ENCODE results near the gene CYTH3.

The CYTH3 gene

GRCh38 chr7:6165521-6166320, 106.7 kb downstream of the CYTH3 start:
- DNase-seq (ENCODE audit: low read depth, low spot score): no peak

- no peak for DNase-seq (ENCODE audit: low read depth, low spot score)
Observed at GRCh38 chr7:6165075-6165474, 107.3 kb downstream of the CYTH3 start.

GRCh38 chr7:6164491-6164890, 107.9 kb downstream of the CYTH3 start:
- DNase-seq (ENCODE audit: low read depth, low spot score): peak; percentile 31

DNA sequence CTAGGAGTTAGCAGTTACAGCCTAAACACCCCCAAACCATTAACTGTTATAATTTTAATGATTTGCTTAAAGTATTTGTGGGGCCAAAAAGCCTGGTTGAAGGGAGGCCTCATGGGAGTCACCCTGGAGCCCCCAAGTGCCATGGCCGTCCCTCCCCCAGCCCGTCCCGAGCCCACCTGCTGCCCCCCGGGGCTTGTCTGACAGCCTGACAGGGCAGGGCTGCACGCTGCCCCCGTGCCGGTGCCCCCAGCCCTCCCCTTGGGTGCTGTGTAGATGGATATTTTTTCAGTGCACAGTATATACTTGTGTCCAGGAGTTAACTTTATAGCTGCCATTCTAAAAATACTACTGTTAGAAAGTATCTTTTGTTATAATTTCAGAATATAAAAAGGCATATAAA, 108.4 kb downstream of the CYTH3 start:
- no peak for DNase-seq (ENCODE audit: low read depth, low spot score)

GRCh38 chr7:6163402-6163801, 109.0 kb downstream of the CYTH3 start:
- no peak for DNase-seq (ENCODE audit: low read depth, low spot score)

DNA sequence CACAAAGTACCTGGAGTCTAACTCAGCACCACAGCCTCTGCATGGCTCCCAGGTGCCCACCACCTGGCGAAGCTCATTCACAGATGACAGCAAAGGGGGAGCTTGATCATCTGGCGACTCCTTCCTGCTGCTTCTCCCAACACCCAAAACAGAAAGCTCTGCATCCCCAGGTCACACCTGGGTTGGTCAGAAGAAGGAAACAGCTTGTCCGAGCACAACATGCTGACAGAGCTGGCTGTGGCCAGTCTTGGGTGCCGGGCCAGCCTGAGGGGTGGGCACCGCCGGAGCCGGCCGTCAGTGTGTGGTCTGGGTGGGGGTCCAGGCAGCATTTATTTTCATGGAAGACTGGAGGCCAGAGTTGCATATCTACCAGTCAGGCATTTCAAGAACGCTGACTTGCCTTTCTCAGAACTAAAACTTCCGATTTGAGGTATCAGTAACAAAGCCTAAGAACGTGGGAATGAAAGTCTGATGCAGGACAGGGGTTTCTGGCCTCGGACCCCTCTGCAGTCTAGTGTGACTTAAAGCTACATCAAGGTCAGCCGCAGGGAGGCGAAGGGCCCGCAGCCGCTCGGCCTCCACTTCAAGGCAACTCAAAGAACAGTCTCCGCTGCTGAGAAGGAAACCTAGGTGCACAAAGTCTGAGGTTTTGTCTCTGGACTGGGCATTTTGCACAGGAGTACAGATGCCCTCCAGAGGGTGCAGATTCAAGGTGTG, 109.6 kb downstream of the CYTH3 start:
- no peak for DNase-seq (ENCODE audit: low read depth, low spot score)

GRCh38 chr7:6162331-6162620, 110.1 kb downstream of the CYTH3 start:
- DNase-seq (ENCODE audit: low read depth, low spot score): no peak

GRCh38 chr7:6161463-6162330, 110.7 kb downstream of the CYTH3 start:
- DNase-seq (ENCODE audit: low read depth, low spot score): no peak

DNA sequence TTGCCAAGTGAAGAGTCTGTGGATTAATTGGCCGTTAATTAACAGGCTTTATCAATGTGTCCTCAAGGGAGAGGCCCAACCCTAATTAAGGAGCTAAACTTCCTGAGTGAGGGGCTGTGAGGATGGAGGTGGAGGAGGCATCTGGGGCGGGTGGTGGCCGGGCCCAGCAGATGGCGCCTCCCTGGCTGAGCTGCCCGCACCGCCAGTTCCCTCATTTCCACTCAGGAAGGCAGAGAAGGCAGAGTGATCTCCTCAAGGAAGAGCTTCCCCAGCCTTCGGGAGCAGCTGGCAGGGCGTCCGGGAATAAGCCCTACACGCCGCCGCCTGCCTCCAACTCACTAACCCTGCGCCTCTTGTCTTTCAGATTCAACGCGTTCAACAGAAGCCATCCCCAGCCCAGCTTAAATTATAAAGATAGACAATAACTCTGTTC, 112.2 kb downstream of the CYTH3 start:
- peak; percentile 35 for DNase-seq (ENCODE audit: low read depth, low spot score)

DNA sequence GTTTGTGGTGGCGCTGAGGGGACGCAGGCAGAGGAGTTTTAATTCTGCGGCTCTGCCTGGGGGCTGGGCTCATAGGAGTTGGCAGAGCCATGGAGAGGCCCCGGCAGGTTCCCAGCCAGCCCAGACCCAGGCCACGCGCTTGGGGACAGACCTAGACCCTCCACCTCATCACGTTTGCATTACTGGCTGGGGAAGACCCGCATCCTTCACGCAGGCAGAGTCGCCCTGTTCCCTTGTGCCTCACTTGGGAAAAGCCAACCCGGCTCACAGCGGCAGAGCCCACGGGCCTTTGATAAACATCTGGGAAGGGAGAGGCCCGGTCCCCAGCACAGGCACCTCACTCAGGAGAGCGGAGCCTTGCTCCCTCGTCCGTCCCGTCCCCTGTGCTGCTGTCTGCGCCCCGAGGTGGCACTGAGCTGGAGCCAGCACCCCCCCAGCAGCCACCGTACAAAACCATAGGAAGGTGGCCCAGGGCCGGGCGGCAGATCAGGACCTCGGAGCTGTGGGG, 112.8 kb downstream of the CYTH3 start:
- DNase-seq (ENCODE audit: low read depth, low spot score): no peak

- DNase-seq (ENCODE audit: low read depth, low spot score): no peak
Observed at GRCh38 chr7:6159097-6159483, 113.3 kb downstream of the CYTH3 start.

DNA sequence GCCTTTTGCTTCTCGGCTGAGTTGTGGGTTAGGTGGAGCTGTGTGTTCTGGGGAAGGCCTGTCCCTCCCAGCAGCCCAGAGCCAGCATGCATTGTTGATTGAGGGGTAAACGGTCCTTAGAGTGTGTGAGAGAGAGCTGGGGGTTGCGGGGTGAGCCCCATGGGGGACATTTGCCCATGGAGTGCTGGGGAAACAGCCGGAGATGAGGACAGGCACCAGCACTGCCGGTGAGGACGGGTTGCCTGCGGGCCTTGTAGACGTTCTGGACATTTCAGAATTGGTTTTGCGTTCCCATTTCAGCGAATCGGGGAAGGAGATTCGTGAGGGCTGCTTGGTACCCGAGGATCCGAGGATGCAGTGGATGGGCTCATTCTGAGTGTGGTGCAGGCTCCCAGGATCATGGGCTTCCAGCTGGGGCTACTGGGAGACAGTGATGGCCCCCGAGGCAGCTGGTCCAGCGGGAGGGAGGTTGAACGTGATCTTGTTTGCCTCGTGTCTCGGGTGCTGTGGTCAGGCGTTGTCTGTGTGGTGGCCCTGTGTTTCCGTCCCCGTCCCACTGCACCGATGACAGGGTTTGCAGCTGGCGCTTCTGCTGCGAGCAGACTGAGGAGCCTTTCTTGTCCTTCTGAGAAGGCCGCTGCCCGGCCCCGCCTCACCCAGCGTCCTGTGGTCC, 113.9 kb downstream of the CYTH3 start:
- DNase-seq (ENCODE audit: low read depth, low spot score): no peak

DNA sequence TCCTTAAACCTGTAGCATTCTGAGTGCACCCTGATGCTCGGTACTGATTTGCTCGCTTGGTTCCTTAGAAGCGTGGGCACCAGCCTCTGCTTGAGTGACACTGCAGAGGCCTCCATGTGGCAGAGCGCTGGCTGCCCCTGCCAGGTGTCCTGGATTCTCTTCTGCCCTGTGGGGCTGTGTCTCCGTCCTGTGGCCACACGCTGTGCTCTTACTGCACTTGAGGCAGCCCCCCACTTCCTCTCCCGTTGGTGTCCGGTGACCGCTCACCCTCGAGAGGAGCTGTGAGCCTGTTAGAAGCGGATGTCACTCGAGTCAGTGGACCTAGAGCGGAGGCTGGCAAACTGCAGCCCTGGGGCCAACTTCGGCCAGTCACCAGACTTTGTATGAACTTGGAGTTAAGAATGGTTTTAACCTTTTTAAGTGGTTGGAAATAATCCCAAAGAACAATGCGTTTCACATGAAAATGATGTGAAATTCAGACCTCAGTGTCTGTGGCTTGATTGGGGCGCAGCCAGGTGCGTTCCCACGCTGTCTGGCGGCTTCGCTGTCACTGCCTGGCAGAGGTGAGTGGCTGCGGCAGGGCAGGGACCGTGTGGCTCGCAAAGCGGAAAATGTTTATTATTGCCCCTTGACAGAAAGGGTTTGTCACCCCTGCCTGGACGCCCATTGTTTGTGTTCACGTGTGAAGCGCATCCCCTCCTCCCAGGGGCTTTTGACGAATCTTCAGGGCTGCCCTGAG, 114.6 kb downstream of the CYTH3 start:
- DNase-seq (ENCODE audit: low read depth, low spot score): no peak

DNA sequence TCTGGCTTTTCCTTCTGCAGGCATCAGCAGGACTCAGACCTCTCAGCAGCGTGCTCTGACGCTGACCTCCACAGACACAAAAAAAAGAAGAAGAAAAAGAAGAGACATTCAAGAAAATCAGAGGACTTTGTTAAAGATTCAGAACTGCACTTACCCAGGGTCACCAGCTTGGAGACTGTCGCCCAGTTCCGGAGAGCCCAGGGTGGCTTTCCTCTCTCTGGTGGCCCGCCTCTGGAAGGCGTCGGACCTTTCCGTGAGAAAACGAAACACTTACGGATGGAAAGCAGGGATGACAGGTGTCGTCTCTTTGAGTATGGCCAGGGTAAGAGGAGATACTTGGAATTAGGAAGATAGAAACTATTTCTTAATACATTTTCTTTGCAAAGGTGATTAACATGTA, 115.7 kb downstream of the CYTH3 start:
- DNase-seq (ENCODE audit: low read depth, low spot score): no peak

DNA sequence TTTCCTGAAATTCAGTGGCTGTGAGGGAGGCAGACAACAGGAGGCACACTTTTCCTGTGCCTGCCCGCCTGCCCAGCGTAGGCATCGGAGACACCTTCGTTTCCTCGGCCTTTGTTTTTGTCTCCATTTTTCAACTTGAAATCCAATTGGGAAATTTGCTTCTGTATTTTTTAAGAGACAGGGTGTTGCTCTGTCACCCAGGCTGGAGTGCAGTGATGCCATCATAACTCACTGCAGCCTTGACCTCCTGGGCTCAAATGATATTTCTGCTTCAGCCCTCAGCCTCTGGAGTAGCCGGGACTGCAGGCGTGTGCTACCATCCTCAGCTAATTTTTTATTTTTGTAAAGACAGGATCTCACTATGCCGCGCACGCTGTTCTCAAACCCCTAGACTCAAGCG, 116.8 kb downstream of the CYTH3 start:
- DNase-seq (ENCODE audit: low read depth, low spot score): no peak

- DNase-seq (ENCODE audit: low read depth, low spot score): no peak
Observed at GRCh38 chr7:6154542-6155404, 117.7 kb downstream of the CYTH3 start.

DNA sequence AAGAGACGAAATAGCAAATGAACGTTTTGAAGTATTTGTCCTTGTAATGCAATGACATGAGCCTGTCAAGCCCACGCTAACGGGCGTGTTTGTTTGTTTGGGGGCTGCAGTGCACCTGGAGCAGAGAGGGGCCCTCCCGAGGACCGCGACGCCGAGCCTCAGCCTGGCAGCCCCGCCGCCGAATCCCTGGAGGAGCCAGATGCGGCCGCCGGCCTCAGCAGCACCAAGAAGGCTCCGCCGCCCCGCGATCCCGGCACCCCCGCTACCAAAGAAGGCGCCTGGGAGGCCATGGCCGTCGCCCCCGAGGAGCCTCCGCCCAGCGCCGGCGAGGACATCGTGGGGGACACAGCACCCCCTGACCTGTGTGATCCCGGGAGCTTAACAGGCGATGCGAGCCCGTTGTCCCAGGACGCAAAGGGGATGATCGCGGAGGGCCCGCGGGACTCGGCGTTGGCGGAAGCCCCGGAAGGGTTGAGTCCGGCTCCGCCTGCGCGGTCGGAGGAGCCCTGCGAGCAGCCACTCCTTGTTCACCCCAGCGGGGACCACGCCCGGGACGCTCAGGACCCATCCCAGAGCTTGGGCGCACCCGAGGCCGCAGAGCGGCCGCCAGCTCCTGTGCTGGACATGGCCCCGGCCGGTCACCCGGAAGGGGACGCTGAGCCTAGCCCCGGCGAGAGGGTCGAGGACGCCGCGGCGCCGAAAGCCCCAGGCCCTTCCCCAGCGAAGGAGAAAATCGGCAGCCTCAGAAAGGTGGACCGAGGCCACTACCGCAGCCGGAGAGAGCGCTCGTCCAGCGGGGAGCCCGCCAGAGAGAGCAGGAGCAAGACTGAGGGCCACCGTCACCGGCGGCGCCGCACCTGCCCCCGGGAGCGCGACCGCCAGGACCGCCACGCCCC, 118.5 kb downstream of the CYTH3 start:
- no peak for DNase-seq (ENCODE audit: low read depth, low spot score)

DNA sequence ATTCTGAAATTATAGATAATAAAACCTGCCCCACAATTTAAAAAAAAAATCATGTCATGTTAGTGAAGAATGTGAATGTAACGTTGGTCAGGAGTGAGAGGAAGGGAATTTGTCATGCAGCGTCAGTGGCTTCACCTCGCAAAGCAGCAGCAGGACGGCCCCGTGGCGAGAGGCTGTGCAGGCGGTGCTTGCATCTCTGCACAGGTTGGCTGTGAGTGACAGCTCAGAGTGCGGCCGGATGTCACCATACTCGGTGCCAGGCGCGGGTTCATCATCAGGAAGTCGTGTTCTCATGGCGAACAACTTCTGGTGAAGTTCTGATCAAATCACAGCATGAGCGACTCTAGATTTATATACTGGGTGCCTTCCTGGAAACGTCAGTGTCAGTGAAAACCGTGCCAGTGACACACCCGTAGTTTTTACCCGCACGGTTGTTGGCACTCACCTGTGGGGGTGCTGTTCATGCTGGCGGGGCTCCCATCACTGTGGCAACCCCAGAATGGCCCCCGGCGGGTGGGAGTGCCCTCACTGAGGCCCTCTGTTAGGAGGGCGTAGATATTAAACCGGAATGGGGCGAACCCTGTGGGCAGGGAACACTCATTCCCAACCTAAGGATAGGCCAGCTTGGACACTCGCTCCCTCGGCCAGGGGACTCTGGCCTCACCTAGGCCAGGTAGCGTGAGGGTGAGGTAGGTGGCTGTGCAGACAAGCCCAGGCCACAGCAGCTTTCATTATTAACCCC, 120.3 kb downstream of the CYTH3 start:
- DNase-seq (ENCODE audit: low read depth, low spot score): no peak
